ENCODE data around the gene PLVAP. TPM values are rescaled to one million over a fixed set of nuclear protein-coding genes. Genes with fewer than 3 reads are reported as not detected.

Gene PLVAP
- total RNA-seq, 2 experiments from 2014 or later = not detected

- Histone ChIP-seq H3K4me3 (ENCODE audit: low read length) (peak within 1 kb of the TSS; percentile 58), H3K27ac (ENCODE audit: low read depth in 1 of 2, low read length in 2 of 2) (peak within 1 kb of the TSS in 1 of 2 donors; percentile 19), H3K36me3 (ENCODE audit: insufficient read depth, low read length) (peaks cover 2% of the 10 kb centered on the region), H3K27me3 (ENCODE audit: control insufficient read depth in 1 of 2, insufficient read depth in 2 of 2, low read length in 2 of 2) (no peaks in the 10 kb centered on the region), H3K4me1 (ENCODE audit: insufficient read depth, low read length) (peaks cover 60% of the 10 kb centered on the region), H3K9me3 (ENCODE audit: control insufficient read depth in 1 of 2, insufficient read depth in 1 of 2, low read length in 2 of 2) (no peaks in the 10 kb centered on the region)
- Mint-ChIP-seq H3K36me3 (ENCODE audit: low read depth) (peaks cover 16% of the 10 kb centered on the region), H3K4me1 (ENCODE audit: low read depth) (peaks cover 40% of the 10 kb centered on the region), H3K27me3 (no peaks in the 10 kb centered on the region), H3K4me3 (peak within 1 kb of the TSS; percentile 93), H3K9me3 (no peaks in the 10 kb centered on the region), H3K27ac (peak within 1 kb of the TSS; percentile 84)
- intact Hi-C loops (cut with DNase I, micrococcal nuclease) = loop anchor here (1.0 to 5.0 kb wide), 3 partner anchors 25 to 42 kb away; partner anchors contain the start of gene DDA1 (in 1 of the 2)
- TF ChIP-seq CTCF (IDR thresholded peaks at IDR 0.05) = no peak
- DNase-seq (peak; percentile 89 to 98 (median 96)), ATAC-seq (ENCODE audit: poor library complexity) (peak; percentile 56)
- ChIA-PET POLR2A (interaction anchor here (0.6 to 4.0 kb wide), 9 partner anchors 13 to 259 kb away, joined by 3 to 31 read pairs (median 7); partner anchors contain the start of genes ABHD8, DDA1, MRPL34 and MVB12A), CTCF (interaction anchor here (1.0 to 2.5 kb wide), 5 partner anchors 29 to 74 kb away, joined by 3 to 11 read pairs (median 6); partner anchors contain the start of gene MRPL34)
Measured at GRCh38 chr19:17334414-17335409, 42.4 kb downstream of the PLVAP start, which contains the start of gene ANO8. ANO8 (minus strand) TSS chr19:17334855; CDS start chr19:17334670, 185 bp downstream.

GRCh38 chr19:17333611-17334413, 43.3 kb downstream of the PLVAP start:
- peak overlapping the region; percentile 87 for H3K4me3 Mint-ChIP-seq
- H3K27ac Mint-ChIP-seq = peak overlapping the region; percentile 60
- ChIA-PET CTCF (interaction anchor here (1.0 to 1.9 kb wide), 2 partner anchors 28 to 55 kb away, joined by 3 to 11 read pairs; partner anchors contain the start of gene MRPL34), POLR2A (interaction anchor here (0.6 to 4.0 kb wide), 10 partner anchors 12 to 118 kb away, joined by 3 to 31 read pairs (median 7); partner anchors contain the start of genes ABHD8, BABAM1, DDA1 and MRPL34)
- no peak for TF ChIP-seq CTCF (IDR thresholded peaks at IDR 0.05)
- Histone ChIP-seq H3K4me1 (ENCODE audit: insufficient read depth, low read length) (peaks cover 67% of the 10 kb centered on the region), H3K9me3 (ENCODE audit: control insufficient read depth in 1 of 2, insufficient read depth in 1 of 2, low read length in 2 of 2) (no peaks in the 10 kb centered on the region), H3K27me3 (ENCODE audit: control insufficient read depth in 1 of 2, insufficient read depth in 2 of 2, low read length in 2 of 2) (no peaks in the 10 kb centered on the region), H3K4me3 (ENCODE audit: low read length) (peak overlapping the region; percentile 58), H3K36me3 (ENCODE audit: insufficient read depth, low read length) (peaks cover 2% of the 10 kb centered on the region), H3K27ac (ENCODE audit: low read depth in 1 of 2, low read length in 2 of 2) (peak overlapping the region in 1 of 2 donors; percentile 19)
- peak; percentile 37 to 87 (median 73) for DNase-seq
- H3K36me3 Mint-ChIP-seq (ENCODE audit: low read depth) = peaks cover 16% of the 10 kb centered on the region
- no peaks in the 10 kb centered on the region for H3K27me3 Mint-ChIP-seq
- ATAC-seq (ENCODE audit: poor library complexity) = peak; percentile 28
- H3K4me1 Mint-ChIP-seq (ENCODE audit: low read depth) = peaks cover 45% of the 10 kb centered on the region
- intact Hi-C loops (cut with DNase I, micrococcal nuclease) = loop anchor here (1.0 to 2.0 kb wide), 2 partner anchors 25 to 41 kb away; partner anchors contain the start of gene DDA1 (in 1 of the 2)
- H3K9me3 Mint-ChIP-seq = no peaks in the 10 kb centered on the region
